GM12891 (cell line): ENCODE results near the gene FNTB.

ENCODE experiments used
- PAX5 ChIP-seq: IDR thresholded peaks from 2 replicates; pipeline ENCODE4 v1.6.1; 2011; ENCODE audit warnings: low read length, moderate library complexity, mild to moderate bottlenecking; ENCODE audit not compliant: insufficient read depth, severe bottlenecking
- POLR2A ChIP-seq: IDR thresholded peaks from 2 replicates; pipeline ENCODE4 v1.6.1; 2011; ENCODE audit warnings: low read depth, low read length, control low read depth
- POLR2AphosphoS5 ChIP-seq: IDR thresholded peaks from 2 replicates; pipeline ENCODE4 v1.6.1; 2011; ENCODE audit warnings: low read depth, low read length, control low read depth
- SPI1 ChIP-seq: IDR thresholded peaks from 2 replicates; pipeline ENCODE4 v1.6.1; 2011; ENCODE audit warnings: low read depth, low read length, control low read depth
- TAF1 ChIP-seq: IDR thresholded peaks from 2 replicates; pipeline ENCODE4 v1.6.1; 2011; ENCODE audit warnings: low read depth, low read length, control low read depth

DNA sequence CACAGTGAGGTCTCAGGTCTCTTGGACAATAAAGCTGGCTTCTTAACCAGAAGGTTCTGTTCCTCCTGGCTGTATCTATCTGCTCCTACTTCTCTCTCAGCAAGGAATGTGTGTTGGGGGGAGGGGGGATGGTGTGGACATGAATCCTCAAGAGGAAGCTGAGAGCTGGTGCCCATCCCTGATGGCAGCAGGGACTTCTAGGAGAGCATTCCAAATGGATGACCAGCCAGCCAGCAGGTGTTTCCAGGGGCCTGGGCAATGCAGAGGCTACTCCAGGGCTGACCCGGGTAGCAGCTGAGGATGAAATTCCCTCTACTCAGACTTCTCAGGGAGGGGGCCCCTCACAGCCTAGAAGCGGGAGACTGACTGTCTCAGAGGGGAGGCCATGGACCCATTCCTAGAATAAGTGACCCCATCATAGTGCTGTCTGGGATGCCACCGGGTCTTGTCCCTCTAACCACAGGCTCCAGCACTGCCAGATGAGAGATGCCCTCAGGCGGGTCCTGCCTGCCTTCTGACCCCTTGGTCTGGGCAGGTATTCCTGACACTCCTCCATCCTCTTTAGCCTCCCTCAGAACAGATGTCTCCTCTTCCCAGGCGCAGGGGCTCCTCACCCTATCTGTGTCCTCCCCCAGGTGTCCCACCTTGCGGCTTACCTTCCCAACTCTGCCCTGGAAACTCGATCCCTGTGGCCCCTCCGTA lies 15.8 kb upstream of the FNTB start:
- no peak for TF ChIP-seq POLR2A
- no peak for TF ChIP-seq POLR2AphosphoS5
- no peak for TF ChIP-seq SPI1
- no peak for TF ChIP-seq PAX5
- no peak for TF ChIP-seq TAF1
